Measurements from ENCODE around the gene HAND1.
A peak's percentile ranks its signal among the peaks of the same experiment; 100 is the strongest.

GRCh38 chr5:154445422-154446194 lies 32.4 kb downstream of the HAND1 start, which contains the start of gene SAP30L:
- TF ChIP-seq CTCF (IDR thresholded peaks at IDR 0.05): no peak
- TF ChIP-seq POLR2A (IDR thresholded peaks at IDR 0.05): peak; percentile 91 to 97
